ENCODE data around the gene SPO11.

DNA sequence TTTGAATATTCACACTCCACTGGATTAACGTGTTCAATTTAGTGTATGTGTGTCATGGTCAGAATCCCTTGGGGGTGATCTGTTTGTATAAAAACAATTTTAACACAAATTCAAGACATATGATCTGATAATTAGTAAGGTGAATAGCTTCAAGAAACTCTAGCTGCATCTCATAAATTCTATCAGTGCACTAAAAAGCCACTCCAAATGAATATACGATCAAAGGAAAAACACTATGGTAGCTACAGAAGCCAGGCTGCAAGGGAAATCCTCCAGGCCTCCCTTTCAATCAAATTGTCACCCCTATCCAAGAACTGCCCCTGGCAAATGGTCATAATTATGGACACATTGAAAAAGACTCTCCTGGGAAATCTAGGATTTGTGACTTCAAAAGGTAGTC lies 12.1 kb downstream of the SPO11 start:
- TF ChIP-seq EZH2 (IDR thresholded peaks at IDR 0.05; ENCODE audit: borderline replicate concordance, low read length), result no peak
- TF ChIP-seq, protein P1, sequence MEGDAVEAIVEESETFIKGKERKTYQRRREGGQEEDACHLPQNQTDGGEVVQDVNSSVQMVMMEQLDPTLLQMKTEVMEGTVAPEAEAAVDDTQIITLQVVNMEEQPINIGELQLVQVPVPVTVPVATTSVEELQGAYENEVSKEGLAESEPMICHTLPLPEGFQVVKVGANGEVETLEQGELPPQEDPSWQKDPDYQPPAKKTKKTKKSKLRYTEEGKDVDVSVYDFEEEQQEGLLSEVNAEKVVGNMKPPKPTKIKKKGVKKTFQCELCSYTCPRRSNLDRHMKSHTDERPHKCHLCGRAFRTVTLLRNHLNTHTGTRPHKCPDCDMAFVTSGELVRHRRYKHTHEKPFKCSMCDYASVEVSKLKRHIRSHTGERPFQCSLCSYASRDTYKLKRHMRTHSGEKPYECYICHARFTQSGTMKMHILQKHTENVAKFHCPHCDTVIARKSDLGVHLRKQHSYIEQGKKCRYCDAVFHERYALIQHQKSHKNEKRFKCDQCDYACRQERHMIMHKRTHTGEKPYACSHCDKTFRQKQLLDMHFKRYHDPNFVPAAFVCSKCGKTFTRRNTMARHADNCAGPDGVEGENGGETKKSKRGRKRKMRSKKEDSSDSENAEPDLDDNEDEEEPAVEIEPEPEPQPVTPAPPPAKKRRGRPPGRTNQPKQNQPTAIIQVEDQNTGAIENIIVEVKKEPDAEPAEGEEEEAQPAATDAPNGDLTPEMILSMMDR (conservative IDR thresholded peaks at IDR 0.05 in 1 of 2, IDR thresholded peaks at IDR 0.05 in 1 of 2; ENCODE audit: extremely low read depth in 1 of 2, insufficient read depth in 1 of 2, low read depth in 1 of 2, low read length in 2 of 2), result no peak

Data from mammary epithelial cell (primary cell).